GM18502 (cell line): Measurements from ENCODE around the gene RRAS.

Experiments
- ATAC-seq: cut with Tn5 transposase; IDR thresholded peaks from one replicate; pipeline ENCODE4 v1.9.1; 2021; ENCODE audit warnings: mild to moderate bottlenecking; ENCODE audit not compliant: unreplicated experiment, poor library complexity

RRAS gene

GRCh38 chr19:49656456-49657109, 16.6 kb upstream of the RRAS start:
- no peak for ATAC-seq

GRCh38 chr19:49655570-49656455, 15.9 kb upstream of the RRAS start:
- no peak for ATAC-seq

- no peak for ATAC-seq
Measured at GRCh38 chr19:49654581-49654980, 14.6 kb upstream of the RRAS start.

- ATAC-seq = no peak
Measured at GRCh38 chr19:49653466-49653806, 13.5 kb upstream of the RRAS start.

- no peak for ATAC-seq
Measured at GRCh38 chr19:49652551-49653465, 12.9 kb upstream of the RRAS start.

- no peak for ATAC-seq
Measured at GRCh38 chr19:49651820-49652550, 12.0 kb upstream of the RRAS start.

GRCh38 chr19:49651029-49651819, 11.3 kb upstream of the RRAS start:
- ATAC-seq = no peak

GRCh38 chr19:49646586-49646985, 6.6 kb upstream of the RRAS start:
- ATAC-seq = no peak

- ATAC-seq = no peak
Measured at GRCh38 chr19:49645995-49646394, 6.1 kb upstream of the RRAS start.

GRCh38 chr19:49645592-49645991, 5.6 kb upstream of the RRAS start:
- ATAC-seq = no peak

GRCh38 chr19:49643466-49643865, 3.5 kb upstream of the RRAS start:
- ATAC-seq = no peak

- ATAC-seq = no peak
Measured at GRCh38 chr19:49642492-49643035, 2.6 kb upstream of the RRAS start.

- ATAC-seq = peak; percentile 57
Measured at GRCh38 chr19:49641688-49642491, 1.9 kb upstream of the RRAS start, which contains the start of gene SCAF1. Gene SCAF1 (plus strand): TSS chr19:49642209. CDS start chr19:49645027, 2,818 bp downstream.

- ATAC-seq = no peak
Measured at GRCh38 chr19:49639401-49640112, 386 bp downstream of the RRAS start.

GRCh38 chr19:49637821-49638738, 1.9 kb downstream of the RRAS start:
- no peak for ATAC-seq

GRCh38 chr19:49636233-49636932, 3.6 kb downstream of the RRAS start:
- ATAC-seq = no peak
